ENCODE measurements around the gene STK32C. TPM values are rescaled to one million over a fixed set of nuclear protein-coding genes. Genes with fewer than 3 reads are reported as not detected.

STK32C gene
- total RNA-seq, 2 donors from 2014 or later: 8.4 to 9.9 TPM

DNA sequence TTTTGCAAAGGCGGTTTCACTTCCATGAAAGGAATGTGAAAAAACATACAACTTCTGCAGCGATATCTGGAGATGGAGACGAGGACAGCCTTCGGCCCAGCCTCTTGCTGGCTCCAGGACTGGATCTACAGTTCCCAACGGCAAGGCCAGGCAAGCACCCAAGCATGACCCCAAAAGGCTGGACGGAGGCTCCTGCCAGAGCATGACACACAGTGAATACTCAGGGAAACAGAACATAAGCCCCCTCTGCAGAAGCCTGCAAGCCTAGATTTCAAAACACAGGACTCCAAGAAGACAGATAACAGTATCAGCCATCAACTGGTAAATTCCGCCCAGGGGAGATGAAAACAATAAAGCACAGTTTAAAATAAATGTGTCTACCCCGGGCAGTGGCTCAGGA is 21.0 kb upstream of the STK32C start:
- Mint-ChIP-seq H3K27ac (no peak overlapping the region), H3K36me3 (ENCODE audit: low read depth) (peaks cover 42% of the 10 kb centered on the region), H3K9me3 (peaks cover 7% of the 10 kb centered on the region), H3K4me3 (no peak overlapping the region), H3K27me3 (ENCODE audit: insufficient read depth) (no peaks in the 10 kb centered on the region), H3K4me1 (peaks cover 22% of the 10 kb centered on the region)
- DNase-seq: no peak
- H3K27ac ChIP-seq (ENCODE audit: low read depth, low read length): no peak overlapping the region
- H3K4me3 ChIP-seq (ENCODE audit: low read length): peak overlapping the region; percentile 94
- H3K9ac ChIP-seq (ENCODE audit: extremely low read depth, low read length, poor library complexity, severe bottlenecking): no peak overlapping the region
- H3K27me3 ChIP-seq (ENCODE audit: control insufficient read depth, insufficient read depth, low read length, poor library complexity, severe bottlenecking): no peaks in the 10 kb centered on the region
- TF ChIP-seq, protein P1, sequence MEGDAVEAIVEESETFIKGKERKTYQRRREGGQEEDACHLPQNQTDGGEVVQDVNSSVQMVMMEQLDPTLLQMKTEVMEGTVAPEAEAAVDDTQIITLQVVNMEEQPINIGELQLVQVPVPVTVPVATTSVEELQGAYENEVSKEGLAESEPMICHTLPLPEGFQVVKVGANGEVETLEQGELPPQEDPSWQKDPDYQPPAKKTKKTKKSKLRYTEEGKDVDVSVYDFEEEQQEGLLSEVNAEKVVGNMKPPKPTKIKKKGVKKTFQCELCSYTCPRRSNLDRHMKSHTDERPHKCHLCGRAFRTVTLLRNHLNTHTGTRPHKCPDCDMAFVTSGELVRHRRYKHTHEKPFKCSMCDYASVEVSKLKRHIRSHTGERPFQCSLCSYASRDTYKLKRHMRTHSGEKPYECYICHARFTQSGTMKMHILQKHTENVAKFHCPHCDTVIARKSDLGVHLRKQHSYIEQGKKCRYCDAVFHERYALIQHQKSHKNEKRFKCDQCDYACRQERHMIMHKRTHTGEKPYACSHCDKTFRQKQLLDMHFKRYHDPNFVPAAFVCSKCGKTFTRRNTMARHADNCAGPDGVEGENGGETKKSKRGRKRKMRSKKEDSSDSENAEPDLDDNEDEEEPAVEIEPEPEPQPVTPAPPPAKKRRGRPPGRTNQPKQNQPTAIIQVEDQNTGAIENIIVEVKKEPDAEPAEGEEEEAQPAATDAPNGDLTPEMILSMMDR (conservative IDR thresholded peaks at IDR 0.05): no peak
- H3K36me3 ChIP-seq (ENCODE audit: control insufficient read depth, insufficient read depth, low read length): peaks cover 23% of the 10 kb centered on the region
- peaks cover 6% of the 10 kb centered on the region for H3K9me3 ChIP-seq (ENCODE audit: control insufficient read depth, low read length)
- H3K4me1 ChIP-seq (ENCODE audit: control insufficient read depth, insufficient read depth, low read length): no peaks in the 10 kb centered on the region
- WGBS, 2 experiments (ENCODE audit: insufficient coverage in 1 of 2, insufficient read length in 1 of 2): 82 to 89% methylated on average over 8 of the region's 8 CpGs

DNA sequence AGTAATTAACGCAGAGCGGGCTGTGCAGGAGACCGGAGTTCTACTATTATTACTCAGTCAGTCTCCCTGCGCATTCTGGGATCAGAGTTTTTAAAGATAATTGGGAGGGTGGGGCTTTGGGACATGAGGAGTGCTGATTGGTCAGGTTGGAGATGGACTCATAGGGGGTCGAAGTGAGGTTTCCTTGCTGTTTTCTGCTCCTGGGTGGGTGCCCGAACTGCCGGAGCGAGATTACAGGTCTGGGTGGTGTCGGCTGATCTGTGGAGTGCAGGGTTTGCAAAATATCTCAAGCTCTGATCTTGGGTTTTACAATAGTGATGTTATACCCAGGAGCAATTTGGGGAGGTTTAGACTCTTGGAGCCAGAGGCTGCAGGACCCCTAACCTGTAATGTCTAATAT is 20.4 kb upstream of the STK32C start:
- TF ChIP-seq, protein P1 (conservative IDR thresholded peaks at IDR 0.05): no peak
- H3K27ac ChIP-seq (ENCODE audit: low read depth, low read length): no peak overlapping the region

DNA sequence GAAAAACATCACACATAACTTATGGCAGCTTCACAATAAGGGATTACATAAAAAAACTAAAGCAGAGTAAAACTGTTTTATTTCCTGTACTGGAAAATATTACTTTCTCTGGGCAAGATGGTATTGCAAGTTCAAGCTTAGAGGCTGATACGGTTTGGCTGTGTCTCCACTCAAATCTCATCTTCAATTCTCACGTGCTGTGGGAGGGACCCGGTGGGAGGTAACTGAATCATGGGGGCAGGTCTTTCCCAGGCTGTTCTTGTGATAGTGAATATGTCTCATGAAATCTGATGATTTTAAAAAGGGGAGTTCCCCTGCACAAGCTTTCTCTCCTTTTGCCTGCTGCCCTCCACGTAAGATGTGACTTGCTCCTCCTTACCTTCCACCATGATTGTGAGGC is 19.2 kb upstream of the STK32C start:
- Histone ChIP-seq H3K36me3 (ENCODE audit: control insufficient read depth, insufficient read depth, low read length) (peaks cover 22% of the 10 kb centered on the region), H3K9ac (ENCODE audit: extremely low read depth, low read length, poor library complexity, severe bottlenecking) (no peak overlapping the region), H3K27ac (ENCODE audit: low read depth, low read length) (no peak overlapping the region), H3K9me3 (ENCODE audit: control insufficient read depth, low read length) (peaks cover 6% of the 10 kb centered on the region), H3K4me1 (ENCODE audit: control insufficient read depth, insufficient read depth, low read length) (no peaks in the 10 kb centered on the region), H3K27me3 (ENCODE audit: control insufficient read depth, insufficient read depth, low read length, poor library complexity, severe bottlenecking) (no peaks in the 10 kb centered on the region), H3K4me3 (ENCODE audit: low read length) (no peak overlapping the region)
- Mint-ChIP-seq H3K4me1 (peaks cover 16% of the 10 kb centered on the region), H3K27ac (no peak overlapping the region), H3K9me3 (peaks cover 7% of the 10 kb centered on the region), H3K27me3 (ENCODE audit: insufficient read depth) (no peaks in the 10 kb centered on the region), H3K4me3 (no peak overlapping the region), H3K36me3 (ENCODE audit: low read depth) (peaks cover 44% of the 10 kb centered on the region)
- no peak for DNase-seq
- 97 to 100% methylated on average over 1 to 4 of the region's 4 CpGs for WGBS, 2 experiments (ENCODE audit: insufficient coverage in 1 of 2, insufficient read length in 1 of 2)
- TF ChIP-seq, protein P1 (conservative IDR thresholded peaks at IDR 0.05): no peak

More for the DNA sequence above, 20.4 kb upstream of the STK32C start:
- H3K4me1 ChIP-seq (ENCODE audit: control insufficient read depth, insufficient read depth, low read length): no peaks in the 10 kb centered on the region
- H3K9me3 ChIP-seq (ENCODE audit: control insufficient read depth, low read length): peaks cover 6% of the 10 kb centered on the region
- Mint-ChIP-seq H3K27ac (no peak overlapping the region), H3K9me3 (peaks cover 7% of the 10 kb centered on the region), H3K36me3 (ENCODE audit: low read depth) (peaks cover 44% of the 10 kb centered on the region), H3K27me3 (ENCODE audit: insufficient read depth) (no peaks in the 10 kb centered on the region), H3K4me1 (peaks cover 22% of the 10 kb centered on the region), H3K4me3 (no peak overlapping the region)
- peaks cover 22% of the 10 kb centered on the region for H3K36me3 ChIP-seq (ENCODE audit: control insufficient read depth, insufficient read depth, low read length)
- no peaks in the 10 kb centered on the region for H3K27me3 ChIP-seq (ENCODE audit: control insufficient read depth, insufficient read depth, low read length, poor library complexity, severe bottlenecking)
- 93 to 95% methylated on average over 8 to 9 of the region's 9 CpGs for WGBS, 2 experiments (ENCODE audit: insufficient coverage in 1 of 2, insufficient read length in 1 of 2)
- H3K9ac ChIP-seq (ENCODE audit: extremely low read depth, low read length, poor library complexity, severe bottlenecking): no peak overlapping the region
- DNase-seq: no peak
- H3K4me3 ChIP-seq (ENCODE audit: low read length): no peak overlapping the region

Measured in endodermal cell (in vitro differentiated cells).